H1 (cell line): Measurements from ENCODE around the gene SIDT1. TPM values are rescaled to one million over a fixed set of nuclear protein-coding genes. Genes with fewer than 3 reads are reported as not detected.

Experiments
- CBX5 ChIP-seq: fragments of 300-800, 300-1000 bp; sonication (generic); IDR thresholded peaks from 2 replicates; pipeline ENCODE4 v1.7.1; 2016; ENCODE audit warnings: antibody characterized with exemption, low read length, low read depth
- GABPA ChIP-seq: IDR thresholded peaks from 2 replicates; pipeline ENCODE4 v1.6.1; 2011; ENCODE audit warnings: mild to moderate bottlenecking, low read length, moderate library complexity, borderline replicate concordance; ENCODE audit not compliant: insufficient read depth
- HDAC6 ChIP-seq: IDR thresholded peaks from one replicate; pipeline ENCODE4 v1.7.1; 2012; ENCODE audit warnings: low read depth, mild to moderate bottlenecking, inconsistent platforms, low read length, moderate library complexity
- MAFK ChIP-seq: IDR thresholded peaks from 2 replicates; pipeline ENCODE4 v1.6.1; 2012; ENCODE audit warnings: low read depth, mild to moderate bottlenecking, improper control_type of control experiment, low read length
- NRF1 ChIP-seq: IDR thresholded peaks from 2 replicates; pipeline ENCODE4 v1.6.1; 2011; ENCODE audit warnings: mild to moderate bottlenecking, low read depth, low read length, improper control_type of control experiment
- RAD21 ChIP-seq, 2 experiments: IDR thresholded peaks in 1 of 2; conservative IDR thresholded peaks in 1 of 2; 2 replicates each; pipeline ENCODE4 v1.6.1; 2011; ENCODE audit warnings: low read depth in 2 of 2, low read length in 2 of 2, improper control_type of control experiment in 1 of 2, inconsistent platforms in 1 of 2, mild to moderate bottlenecking in 1 of 2, moderate library complexity in 1 of 2
- SP1 ChIP-seq: IDR thresholded peaks from 2 replicates; pipeline ENCODE4 v1.6.1; 2011; ENCODE audit warnings: low read depth, low read length
- SP4 ChIP-seq: IDR thresholded peaks from 2 replicates; pipeline ENCODE4 v1.6.1; 2012; ENCODE audit warnings: low read length, inconsistent platforms
- TCF12 ChIP-seq: IDR thresholded peaks from 2 replicates; pipeline ENCODE4 v1.6.1; 2011; ENCODE audit warnings: low read depth, mild to moderate bottlenecking, low read length
- polyA plus RNA-seq, 7 experiments: library from polyadenylated mRNA; depleted of rRNA in 3 of 7; stranded (reverse) in 5 of 7; unstranded in 2 of 7; fragments of >200 nt in 5 of 7; fragments of 200-250 nt in 2 of 7; gene quantifications; 1 replicate in 5 of 7; 2 replicates in 1 of 7; 4 replicates in 1 of 7; pipeline versions ENCODE4 v1.2.1 to v1.2.3, GENCODE V29; 2011 to 2013; ENCODE audit warnings: missing spikeins in 2 of 7, mixed read lengths in 2 of 7
- total RNA-seq: library from RNA; stranded (reverse); fragmentation: NEBNext Ultra II Directional; extraction: Animal tissue kit (Norgen Biotek cat#: 25700); gene quantifications from 2 replicates; pipeline ENCODE4 v1.2.1, GENCODE V29; 2021

SIDT1 gene
- total and polyA plus RNA-seq, 2 of the 8 experiments (the other 6 are each of a cell fraction or from before 2014, with no cell fraction given) = 0.06 TPM; not detected in 1

DNA sequence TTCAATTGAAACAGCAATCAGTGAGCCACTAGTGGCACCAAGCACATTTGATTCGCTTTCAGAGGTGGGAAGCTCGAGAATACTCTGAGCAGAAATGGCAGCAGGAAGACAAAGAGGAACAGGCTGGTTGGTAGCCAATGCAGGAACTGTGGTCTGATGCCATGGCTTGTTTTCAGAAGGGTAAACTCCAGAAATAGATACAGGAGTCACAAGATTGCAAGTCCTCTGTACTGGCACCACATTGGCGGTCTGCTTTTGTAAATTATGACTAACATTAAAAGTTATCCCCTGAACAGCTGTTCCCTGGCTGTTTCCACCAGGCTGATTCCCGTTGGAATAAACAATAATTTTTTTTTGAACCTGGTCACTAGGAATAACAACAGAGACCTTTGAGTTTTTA, 128.5 kb downstream of the SIDT1 start (continued):
- TF ChIP-seq RAD21 (IDR thresholded peaks at IDR 0.05 in 1 of 2, conservative IDR thresholded peaks at IDR 0.05 in 1 of 2; ENCODE audit: low read depth in 2 of 2, low read length in 2 of 2) = no peak
- no peak for TF ChIP-seq CBX5
- no peak for TF ChIP-seq SP4
- no peak for TF ChIP-seq MAFK
- no peak for TF ChIP-seq SP1
- no peak for TF ChIP-seq HDAC6
- TF ChIP-seq NRF1 = no peak
- no peak for TF ChIP-seq TCF12
- TF ChIP-seq GABPA = no peak
